ENCODE results near the gene RDH12. TPM values are rescaled to one million over a fixed set of nuclear protein-coding genes. Genes with fewer than 3 reads are reported as not detected.

Gene RDH12
- total RNA-seq, 1 donor from 2014 or later, result not detected

- no peak for DNase-seq (ENCODE audit: low spot score in 2 of 2)
- intact Hi-C loops (cut with DNase I), result no loop called here
- TF ChIP-seq, protein P1, sequence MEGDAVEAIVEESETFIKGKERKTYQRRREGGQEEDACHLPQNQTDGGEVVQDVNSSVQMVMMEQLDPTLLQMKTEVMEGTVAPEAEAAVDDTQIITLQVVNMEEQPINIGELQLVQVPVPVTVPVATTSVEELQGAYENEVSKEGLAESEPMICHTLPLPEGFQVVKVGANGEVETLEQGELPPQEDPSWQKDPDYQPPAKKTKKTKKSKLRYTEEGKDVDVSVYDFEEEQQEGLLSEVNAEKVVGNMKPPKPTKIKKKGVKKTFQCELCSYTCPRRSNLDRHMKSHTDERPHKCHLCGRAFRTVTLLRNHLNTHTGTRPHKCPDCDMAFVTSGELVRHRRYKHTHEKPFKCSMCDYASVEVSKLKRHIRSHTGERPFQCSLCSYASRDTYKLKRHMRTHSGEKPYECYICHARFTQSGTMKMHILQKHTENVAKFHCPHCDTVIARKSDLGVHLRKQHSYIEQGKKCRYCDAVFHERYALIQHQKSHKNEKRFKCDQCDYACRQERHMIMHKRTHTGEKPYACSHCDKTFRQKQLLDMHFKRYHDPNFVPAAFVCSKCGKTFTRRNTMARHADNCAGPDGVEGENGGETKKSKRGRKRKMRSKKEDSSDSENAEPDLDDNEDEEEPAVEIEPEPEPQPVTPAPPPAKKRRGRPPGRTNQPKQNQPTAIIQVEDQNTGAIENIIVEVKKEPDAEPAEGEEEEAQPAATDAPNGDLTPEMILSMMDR (IDR thresholded peaks at IDR 0.05), result no peak
- Histone ChIP-seq H3K9me3 (no peaks in the 10 kb centered on the region), H3K27ac (no peak overlapping the region), H3K36me3 (peaks cover 84 to 99% of the 10 kb centered on the region in 2 donors), H3K27me3 (no peaks in the 10 kb centered on the region), H3K4me3 (no peak overlapping the region), H3K4me1 (no peaks in the 10 kb centered on the region)
Measured at GRCh38 chr14:67778792-67779191, 77.1 kb downstream of the RDH12 start.

DNA sequence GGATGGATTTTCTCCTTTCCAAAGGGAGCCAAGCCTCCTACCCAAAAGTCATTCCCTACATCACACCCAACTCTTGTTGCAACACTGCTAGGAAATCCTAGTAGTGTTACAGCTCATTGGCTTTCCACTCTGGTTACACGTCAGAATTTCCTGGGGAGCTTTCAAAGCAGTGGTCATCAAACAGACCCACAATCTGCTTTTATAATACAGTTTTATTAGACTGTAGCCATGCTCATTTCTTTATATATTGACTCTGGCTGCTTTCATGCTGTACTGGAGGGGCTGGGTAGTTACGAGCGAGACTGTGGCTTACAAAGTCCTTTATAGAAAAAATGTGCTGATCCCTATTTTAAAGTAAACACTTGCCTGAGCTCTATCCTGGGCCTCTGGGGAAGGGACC is 80.4 kb downstream of the RDH12 start:
- H3K27me3 ChIP-seq, result no peaks in the 10 kb centered on the region
- H3K36me3 ChIP-seq, result peaks cover 86 to 100% of the 10 kb centered on the region in 2 donors

More for the DNA sequence above, 80.4 kb downstream of the RDH12 start:
- Histone ChIP-seq H3K27ac (no peak overlapping the region), H3K4me3 (no peak overlapping the region), H3K9me3 (no peaks in the 10 kb centered on the region), H3K4me1 (no peaks in the 10 kb centered on the region)
- intact Hi-C loops (cut with DNase I), result no loop called here
- TF ChIP-seq, protein P1 (IDR thresholded peaks at IDR 0.05), result no peak
- DNase-seq (ENCODE audit: low spot score in 2 of 2), result no peak

Other genes with a start within 250 kb of the RDH12 start
- gene TMEM229B, start 213.2 kb upstream of the RDH12 start, total RNA-seq, result 5.5 TPM
- 15.0 TPM for gene PLEKHH1, start 168.6 kb upstream of the RDH12 start, total RNA-seq
- 20.9 TPM for gene PIGH, start 101.6 kb upstream of the RDH12 start, total RNA-seq
- 10.1 TPM for gene ARG2, start 82.0 kb upstream of the RDH12 start, total RNA-seq
- gene VTI1B, start 27.3 kb upstream of the RDH12 start, total RNA-seq, result 43.2 TPM
- gene RDH11, start 6.1 kb upstream of the RDH12 start, total RNA-seq, result 25.1 TPM
- gene ZFYVE26, start 114.7 kb downstream of the RDH12 start, total RNA-seq, result 19.3 TPM
- not detected for gene RAD51B, start 117.9 kb downstream of the RDH12 start, total RNA-seq

Data from ascending aorta (tissue), 2 donors.